Muscle layer of colon (tissue), 2 donors: ENCODE data around the gene TMEM143.

Experiments used
- H3K27ac ChIP-seq: one replicate; pipeline ENCODE4 v1.7.0; 2013; ENCODE audit warnings: low read depth, mild to moderate bottlenecking, low read length, moderate library complexity
- H3K27me3 ChIP-seq, 2 donors: one replicate each; pipeline ENCODE4 v1.7.0; 2013; ENCODE audit warnings: low read length in 2 of 2, mild to moderate bottlenecking in 2 of 2; ENCODE audit not compliant: insufficient read depth in 2 of 2, control insufficient read depth in 1 of 2
- H3K36me3 ChIP-seq: one replicate; pipeline ENCODE4 v1.7.0; 2013; ENCODE audit warnings: mild to moderate bottlenecking, low read length; ENCODE audit not compliant: insufficient read depth
- H3K4me1 ChIP-seq: one replicate; pipeline ENCODE4 v1.7.0; 2013; ENCODE audit warnings: mild to moderate bottlenecking, low read length; ENCODE audit not compliant: insufficient read depth
- H3K4me3 ChIP-seq, 2 donors: one replicate each; pipeline ENCODE4 v1.7.0; 2013; ENCODE audit warnings: low read length in 2 of 2, low read depth in 1 of 2, mild to moderate bottlenecking in 1 of 2, moderate library complexity in 1 of 2
- H3K9ac ChIP-seq: one replicate; pipeline ENCODE4 v1.7.0; 2013; ENCODE audit warnings: low read length
- H3K9me3 ChIP-seq: one replicate; pipeline ENCODE4 v1.7.0; 2013; ENCODE audit warnings: mild to moderate bottlenecking, low read length
- donor health status: abdominal sarcoma.
- donor health status: Adenocarcinoma of cecum.

TMEM143 gene

GRCh38 chr19:48350856-48351255 is 12.9 kb downstream of the TMEM143 start:
- Histone ChIP-seq H3K27ac (no peak overlapping the region), H3K4me3 (no peak overlapping the region), H3K4me1 (no peaks in the 10 kb centered on the region), H3K36me3 (no peaks in the 10 kb centered on the region), H3K27me3 (no peaks in the 10 kb centered on the region), H3K9ac (no peak overlapping the region), H3K9me3 (no peaks in the 10 kb centered on the region)

GRCh38 chr19:48348737-48349136 is 15.0 kb downstream of the TMEM143 start:
- no peak overlapping the region for H3K4me3 ChIP-seq
- no peaks in the 10 kb centered on the region for H3K36me3 ChIP-seq
- no peaks in the 10 kb centered on the region for H3K4me1 ChIP-seq
- H3K9me3 ChIP-seq, result no peaks in the 10 kb centered on the region
- no peak overlapping the region for H3K9ac ChIP-seq
- no peak overlapping the region for H3K27ac ChIP-seq
- H3K27me3 ChIP-seq, result no peaks in the 10 kb centered on the region

- no peak overlapping the region for H3K9ac ChIP-seq
- H3K27ac ChIP-seq, result no peak overlapping the region
- H3K9me3 ChIP-seq, result no peaks in the 10 kb centered on the region
- no peaks in the 10 kb centered on the region for H3K36me3 ChIP-seq
- no peaks in the 10 kb centered on the region for H3K4me1 ChIP-seq
- H3K4me3 ChIP-seq, result no peak overlapping the region
- no peaks in the 10 kb centered on the region for H3K27me3 ChIP-seq
Observed at GRCh38 chr19:48348045-48348444, 15.7 kb downstream of the TMEM143 start.

- H3K9ac ChIP-seq, result no peak overlapping the region
- H3K36me3 ChIP-seq, result peaks cover 5% of the 10 kb centered on the region
- H3K4me3 ChIP-seq, result no peak overlapping the region
- no peaks in the 10 kb centered on the region for H3K9me3 ChIP-seq
- no peaks in the 10 kb centered on the region for H3K4me1 ChIP-seq
- H3K27me3 ChIP-seq, result no peaks in the 10 kb centered on the region
- no peak overlapping the region for H3K27ac ChIP-seq
Observed at GRCh38 chr19:48346191-48346590, 17.5 kb downstream of the TMEM143 start.

- Histone ChIP-seq H3K9ac (no peak overlapping the region), H3K9me3 (no peaks in the 10 kb centered on the region), H3K4me1 (no peaks in the 10 kb centered on the region), H3K27ac (no peak overlapping the region), H3K4me3 (no peak overlapping the region), H3K27me3 (no peaks in the 10 kb centered on the region), H3K36me3 (peaks cover 5% of the 10 kb centered on the region)
Observed at GRCh38 chr19:48344892-48345291, 18.8 kb downstream of the TMEM143 start.

GRCh38 chr19:48342841-48343540 is 20.7 kb downstream of the TMEM143 start:
- Histone ChIP-seq H3K4me1 (no peaks in the 10 kb centered on the region), H3K27me3 (no peaks in the 10 kb centered on the region), H3K27ac (no peak overlapping the region), H3K9ac (no peak overlapping the region), H3K9me3 (no peaks in the 10 kb centered on the region), H3K36me3 (peaks cover 5% of the 10 kb centered on the region), H3K4me3 (no peak overlapping the region)

GRCh38 chr19:48342414-48342738 is 21.4 kb downstream of the TMEM143 start:
- no peak overlapping the region for H3K27ac ChIP-seq
- H3K36me3 ChIP-seq, result peaks cover 5% of the 10 kb centered on the region
- no peaks in the 10 kb centered on the region for H3K9me3 ChIP-seq
- no peak overlapping the region for H3K9ac ChIP-seq
- no peaks in the 10 kb centered on the region for H3K4me1 ChIP-seq
- H3K4me3 ChIP-seq, result no peak overlapping the region
- no peaks in the 10 kb centered on the region for H3K27me3 ChIP-seq

GRCh38 chr19:48341515-48342413 is 22.0 kb downstream of the TMEM143 start:
- H3K4me1 ChIP-seq, result no peaks in the 10 kb centered on the region
- no peaks in the 10 kb centered on the region for H3K27me3 ChIP-seq
- H3K27ac ChIP-seq, result no peak overlapping the region
- peaks cover 5% of the 10 kb centered on the region for H3K36me3 ChIP-seq
- H3K9me3 ChIP-seq, result no peaks in the 10 kb centered on the region
- H3K4me3 ChIP-seq, result no peak overlapping the region
- H3K9ac ChIP-seq, result no peak overlapping the region

GRCh38 chr19:48340995-48341394 is 22.7 kb downstream of the TMEM143 start:
- Histone ChIP-seq H3K9ac (no peak overlapping the region), H3K27ac (no peak overlapping the region), H3K4me3 (no peak overlapping the region), H3K36me3 (peaks cover 5% of the 10 kb centered on the region), H3K27me3 (no peaks in the 10 kb centered on the region), H3K4me1 (no peaks in the 10 kb centered on the region), H3K9me3 (no peaks in the 10 kb centered on the region)

GRCh38 chr19:48338802-48339503 is 24.8 kb downstream of the TMEM143 start:
- H3K4me1 ChIP-seq, result no peaks in the 10 kb centered on the region
- H3K36me3 ChIP-seq, result peaks cover 5% of the 10 kb centered on the region
- no peaks in the 10 kb centered on the region for H3K27me3 ChIP-seq
- no peak overlapping the region for H3K27ac ChIP-seq
- H3K9me3 ChIP-seq, result no peaks in the 10 kb centered on the region
- no peak overlapping the region for H3K4me3 ChIP-seq
- no peak overlapping the region for H3K9ac ChIP-seq

GRCh38 chr19:48338253-48338755 is 25.4 kb downstream of the TMEM143 start:
- no peak overlapping the region for H3K4me3 ChIP-seq
- H3K4me1 ChIP-seq, result peaks cover 4% of the 10 kb centered on the region
- peaks cover 5% of the 10 kb centered on the region for H3K36me3 ChIP-seq
- H3K27me3 ChIP-seq, result no peaks in the 10 kb centered on the region
- H3K9ac ChIP-seq, result no peak overlapping the region
- no peak overlapping the region for H3K27ac ChIP-seq
- no peaks in the 10 kb centered on the region for H3K9me3 ChIP-seq
